GM19193 (cell line): ENCODE results near the gene SETBP1.

Source experiments
- POLR2A ChIP-seq: IDR thresholded peaks from 4 replicates; pipeline ENCODE4 v1.6.1; 2011; ENCODE audit not compliant: insufficient read depth, insufficient read length; ENCODE audit errors: extremely low read depth

Gene SETBP1

DNA sequence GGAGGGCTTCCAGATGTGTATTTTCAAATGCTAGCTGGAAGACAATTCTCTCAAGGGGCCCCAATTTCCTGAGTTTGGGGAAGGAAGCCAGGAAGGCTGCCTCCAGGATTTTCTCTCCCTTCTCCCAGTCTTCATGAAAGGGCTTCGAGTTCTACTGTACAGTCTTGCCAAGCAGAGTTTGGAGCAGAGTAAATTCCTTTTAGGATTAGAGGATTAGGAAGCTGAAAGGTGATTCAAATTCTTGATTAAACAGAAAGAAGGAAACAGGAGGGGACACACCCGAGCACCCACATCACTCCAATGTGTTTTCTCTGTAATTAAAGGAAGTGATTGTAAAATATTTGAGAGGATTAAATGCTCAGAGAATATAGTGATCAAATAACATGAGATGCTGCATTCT, 217.8 kb downstream of the SETBP1 start:
- TF ChIP-seq POLR2A, result no peak

- no peak for TF ChIP-seq POLR2A
These were observed 219.1 kb downstream of the SETBP1 start for GRCh38 chr18:44899832-44900231.

DNA sequence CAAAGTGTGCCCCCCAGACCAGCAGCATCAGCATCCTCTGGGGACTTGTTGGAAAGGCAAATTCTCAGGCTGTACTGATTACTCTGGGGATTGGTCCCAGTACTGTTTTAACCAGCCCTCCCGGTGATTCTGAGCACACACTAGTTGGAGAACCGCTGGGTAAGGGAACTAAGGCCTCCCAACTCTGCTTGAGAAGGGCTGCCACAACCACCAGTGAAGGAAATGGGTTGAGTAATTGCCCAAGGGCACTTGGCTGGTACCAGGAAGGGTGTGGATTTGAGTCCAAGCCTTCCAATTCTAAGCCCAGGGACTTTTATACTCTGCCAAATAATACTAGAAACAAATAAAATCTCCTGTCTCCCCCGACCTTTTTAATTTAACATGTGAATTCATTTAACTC, 219.9 kb downstream of the SETBP1 start:
- TF ChIP-seq POLR2A, result no peak

- TF ChIP-seq POLR2A, result no peak
These were observed 220.6 kb downstream of the SETBP1 start for GRCh38 chr18:44901283-44901682.

DNA sequence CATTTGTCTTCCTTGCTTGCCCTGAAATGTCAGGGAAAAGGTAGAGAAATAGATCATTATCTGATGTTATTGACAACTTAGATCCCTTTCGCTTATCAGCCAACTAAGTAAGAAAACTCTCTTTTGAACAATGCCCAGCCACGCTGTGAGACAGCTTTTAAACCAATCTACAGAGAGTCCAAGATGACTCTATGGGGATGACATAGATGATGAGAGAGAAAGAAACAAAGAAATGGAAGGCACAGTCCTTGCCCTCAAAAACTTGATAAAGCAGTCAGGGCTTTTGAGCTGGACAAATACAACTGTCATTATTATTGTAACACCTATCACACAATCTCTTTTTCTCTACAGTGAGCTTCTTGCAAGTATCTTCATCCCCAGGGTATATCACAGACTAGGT, 222.6 kb downstream of the SETBP1 start:
- no peak for TF ChIP-seq POLR2A

- no peak for TF ChIP-seq POLR2A
These were observed 224.1 kb downstream of the SETBP1 start for GRCh38 chr18:44904768-44905167.

DNA sequence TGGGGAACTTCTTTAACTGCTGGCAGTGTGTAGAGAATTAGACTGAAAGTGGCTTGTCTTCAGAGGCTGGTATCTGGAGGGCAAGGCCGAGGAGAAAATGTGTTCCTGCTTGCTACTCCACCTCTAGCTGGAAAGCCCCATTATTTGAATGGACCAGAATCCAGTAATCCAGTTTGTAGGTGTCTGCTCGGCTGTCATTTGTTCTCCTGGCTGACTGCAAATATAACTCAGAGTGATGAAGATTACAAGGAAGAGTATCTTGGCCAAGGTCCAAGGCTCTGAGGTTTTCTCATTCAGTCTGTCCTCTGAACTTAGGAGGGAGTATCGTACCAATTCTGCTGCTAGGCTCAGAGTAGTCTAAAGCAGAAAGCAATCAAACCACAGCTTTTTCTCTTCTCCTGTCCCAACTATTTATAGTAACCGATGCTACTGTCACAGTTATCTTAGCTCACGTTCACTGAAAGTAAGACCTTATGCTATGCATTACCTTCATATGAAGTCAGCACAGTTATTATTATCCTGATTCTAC, 228.6 kb downstream of the SETBP1 start:
- no peak for TF ChIP-seq POLR2A

DNA sequence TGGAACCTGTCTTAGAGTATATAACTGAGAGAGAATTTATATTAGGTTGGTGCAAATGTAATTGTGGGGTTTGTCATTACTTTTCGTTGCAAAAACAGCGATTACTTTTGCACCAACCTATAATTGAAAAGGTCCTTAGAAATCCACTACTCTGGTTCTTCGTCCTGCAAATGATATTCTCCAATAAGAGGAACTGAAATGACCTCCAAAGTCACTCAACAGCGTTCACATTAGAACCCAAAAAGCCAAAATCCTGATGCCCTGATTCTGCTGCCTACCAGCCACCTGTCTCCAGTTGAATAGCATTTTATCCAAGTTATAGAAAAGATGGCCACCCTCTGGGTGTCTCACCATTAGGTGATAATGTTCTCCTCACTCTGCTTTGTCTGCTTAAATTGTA, 230.6 kb downstream of the SETBP1 start:
- no peak for TF ChIP-seq POLR2A

- TF ChIP-seq POLR2A, result no peak
These were observed 231.1 kb downstream of the SETBP1 start for GRCh38 chr18:44911773-44912172.

DNA sequence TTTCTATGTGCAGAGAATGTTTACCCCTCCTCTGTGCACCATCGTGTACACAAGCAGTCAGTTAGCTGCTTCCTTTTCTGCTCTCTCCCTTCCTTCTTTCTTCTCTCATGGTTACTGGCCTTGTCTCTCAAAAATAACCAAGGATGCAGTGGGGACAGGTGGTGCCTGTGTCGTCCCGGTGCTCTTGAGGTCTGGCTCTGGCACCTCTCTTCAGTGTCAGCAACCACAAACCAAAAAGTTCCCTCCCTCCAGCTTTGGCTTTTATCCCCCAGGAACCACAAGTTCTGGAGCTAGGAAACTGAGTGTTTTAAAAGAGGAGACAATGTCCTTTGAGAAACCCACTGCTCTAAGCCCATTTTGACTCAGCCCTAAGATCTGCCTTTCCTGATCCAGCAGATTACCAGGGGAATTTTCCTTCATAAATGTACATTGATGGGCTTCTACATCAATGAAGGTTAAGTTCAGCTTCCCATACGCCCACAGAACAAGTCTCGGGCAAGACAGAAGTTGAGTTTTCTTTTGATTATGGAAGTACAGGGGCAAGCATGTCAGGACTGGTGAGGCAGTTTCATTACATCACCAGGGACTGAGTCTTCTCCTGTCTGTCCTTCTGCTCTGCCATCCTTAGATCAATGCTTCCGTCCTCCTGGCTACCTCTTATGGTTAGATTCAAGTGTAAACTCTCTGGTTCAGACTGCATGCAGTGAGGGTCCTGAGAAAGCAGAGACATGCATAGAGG, 232.2 kb downstream of the SETBP1 start:
- no peak for TF ChIP-seq POLR2A

- no peak for TF ChIP-seq POLR2A
These were observed 233.3 kb downstream of the SETBP1 start for GRCh38 chr18:44914028-44914427.

GRCh38 chr18:44915213-44915612, 234.5 kb downstream of the SETBP1 start:
- no peak for TF ChIP-seq POLR2A

DNA sequence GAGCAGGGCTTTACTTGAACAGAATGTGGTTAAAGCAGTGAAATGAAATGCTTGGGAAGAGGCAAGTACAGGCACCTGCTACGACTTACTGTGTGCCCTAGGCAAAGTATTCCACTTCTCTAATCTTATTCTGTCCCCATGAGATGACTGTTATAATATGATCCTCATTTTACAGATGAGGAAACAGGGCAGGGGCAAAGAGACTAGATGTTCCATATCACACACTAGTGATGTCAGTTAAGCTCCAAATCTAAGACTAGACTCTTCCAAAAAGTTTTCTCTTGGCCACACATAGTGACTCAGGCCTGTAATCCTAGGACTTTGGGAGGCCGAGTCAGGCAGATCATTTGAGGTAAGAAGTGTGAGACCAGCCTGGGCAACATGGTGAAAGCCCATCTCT, 235.0 kb downstream of the SETBP1 start:
- no peak for TF ChIP-seq POLR2A

DNA sequence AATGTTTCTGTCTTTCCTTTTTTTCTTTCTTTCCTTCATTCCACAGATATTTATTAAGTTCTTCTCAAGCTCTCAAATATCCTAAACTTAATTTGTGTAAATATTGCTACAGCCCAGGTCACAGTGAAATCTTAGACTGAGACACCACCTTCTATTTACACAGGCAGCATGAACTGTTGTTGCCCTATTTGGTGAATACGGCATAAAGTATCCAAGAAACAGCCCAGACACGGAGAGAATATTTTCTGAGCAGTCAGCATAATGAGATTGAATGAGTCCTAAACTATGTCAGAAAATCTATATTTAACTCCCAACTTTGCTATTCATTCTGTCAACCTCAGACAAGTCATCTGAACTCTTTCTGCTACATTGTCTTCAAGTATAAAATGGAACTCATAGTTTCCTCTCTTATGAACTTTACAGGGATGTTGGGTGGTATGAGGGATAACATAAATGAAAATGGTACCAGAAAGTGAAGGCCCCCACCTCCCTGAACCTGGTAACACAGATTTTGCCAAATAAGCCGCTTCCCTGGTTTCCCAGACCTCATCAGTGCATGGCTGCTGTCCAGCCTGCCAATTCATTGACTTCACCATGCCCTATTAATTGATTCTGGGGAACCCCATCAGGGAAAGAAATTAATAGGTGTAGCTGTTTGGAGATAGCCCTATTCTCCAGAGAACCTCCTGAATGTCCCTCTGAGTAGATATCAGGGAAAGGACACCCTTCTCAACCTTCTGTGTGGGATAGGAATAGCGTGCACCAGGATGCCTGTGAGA, 235.9 kb downstream of the SETBP1 start:
- TF ChIP-seq POLR2A, result no peak

DNA sequence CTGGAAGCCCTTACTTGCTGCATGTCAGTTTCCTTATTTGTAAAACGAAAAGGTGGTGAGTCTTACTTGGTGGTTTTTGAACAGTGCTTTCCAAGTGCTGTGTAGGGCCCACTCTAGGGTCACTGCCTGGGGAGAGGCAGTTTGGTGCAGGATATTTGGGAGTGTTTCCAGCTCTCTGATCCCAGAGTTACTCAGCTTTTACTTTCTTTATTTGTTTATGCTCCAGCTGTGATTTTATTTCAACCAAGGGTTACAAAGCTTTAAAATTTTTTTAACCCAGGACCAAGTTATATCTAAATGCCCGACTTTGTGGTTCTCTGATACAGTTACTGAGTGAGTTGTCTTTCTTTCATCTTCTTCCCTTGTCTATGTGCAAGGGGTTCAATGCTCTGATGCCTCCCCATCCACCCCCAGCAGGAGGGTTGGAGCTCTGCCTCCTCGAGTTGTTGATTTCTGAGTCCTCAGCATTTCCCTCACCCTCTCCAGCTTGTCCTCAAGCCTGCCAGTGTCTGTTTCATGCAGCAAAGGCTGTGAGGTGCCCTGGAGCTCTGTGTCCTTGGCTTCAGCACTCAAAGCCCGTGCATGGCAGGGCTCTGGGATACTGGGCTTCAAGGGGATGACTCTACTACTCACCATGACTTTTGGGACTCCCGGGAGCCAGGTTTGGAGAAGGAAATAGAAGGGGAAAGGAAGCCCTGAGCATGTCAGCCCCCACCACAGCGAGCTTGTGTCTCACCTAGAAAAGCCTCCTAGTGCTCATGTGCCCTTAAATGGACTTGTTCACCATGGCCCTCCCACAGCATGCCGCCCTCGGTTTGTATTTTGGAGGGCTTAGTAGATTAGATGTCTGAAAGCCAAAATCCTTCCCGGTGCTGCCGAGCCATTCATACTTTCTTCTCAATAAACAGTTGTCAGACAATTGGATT, 236.8 kb downstream of the SETBP1 start:
- no peak for TF ChIP-seq POLR2A
